T-cell (primary cell): ENCODE results near the gene BTBD6. TPM values are rescaled to one million over a fixed set of nuclear protein-coding genes. Genes with fewer than 3 reads are reported as not detected.
A peak's percentile ranks its signal among the peaks of the same experiment; 100 is the strongest.

ENCODE experiments used
- ATAC-seq, 4 experiments: fragments of 200-7000 bp in 3 of 4; fragments of 150-1000 bp in 1 of 4; cut with Tn5 transposase; replicated peaks in 1 of 4; 1 replicate in 3 of 4; 2 replicates in 1 of 4; pipeline ENCODE4 v1.10.0; 2021; ENCODE audit warnings: moderate library complexity in 3 of 4, mild to moderate bottlenecking in 2 of 4, moderate number of reproducible peaks in 1 of 4
- CTCF ChIA-PET, 2 donors: fragments of 300-600 bp; sonication (Branson Sonifier 250); formaldehyde crosslinking; loops; one replicate each; lab custom pipeline; 2022; ENCODE audit warnings: antibody characterized with exemption in 2 of 2; lab: Charles Lee
- POLR2A ChIA-PET, 2 donors: fragments of 300-600 bp; sonication (Branson Sonifier 250); formaldehyde crosslinking; loops; one replicate each; lab custom pipeline; 2022; ENCODE audit warnings: antibody characterized with exemption in 2 of 2; lab: Charles Lee
- DNase-seq, 35 experiments: peaks; one replicate each; pipeline versions ENCODE4 v3.0.0 to v3.0.0-alpha.2; 2013 to 2023
- H3K27ac ChIP-seq: one replicate; pipeline ENCODE4 v1.5.1; 2013; ENCODE audit warnings: low read length
- H3K27me3 ChIP-seq, 2 experiments: replicated peaks in 1 of 2; 1 replicate in 1 of 2; 2 replicates in 1 of 2; pipeline versions ENCODE4 v1.6.1 to v1.7.0; 2013; ENCODE audit warnings: low read length in 1 of 2, mixed read lengths in 1 of 2; ENCODE audit not compliant: control insufficient read depth in 2 of 2, insufficient read depth in 2 of 2; ENCODE audit errors: extremely low read depth in 1 of 2
- H3K36me3 ChIP-seq, 2 donors: 1 replicate in 1 of 2; 2 replicates in 1 of 2; pipeline versions ENCODE4 v1.6.1 to v1.7.0; 2013; ENCODE audit warnings: low read length in 1 of 2; ENCODE audit not compliant: control insufficient read depth in 2 of 2, insufficient read depth in 1 of 2; ENCODE audit errors: extremely low read depth in 1 of 2
- H3K4me1 ChIP-seq, 2 experiments: 1 replicate in 1 of 2; 2 replicates in 1 of 2; pipeline versions ENCODE4 v1.6.1 to v1.7.0; 2013; ENCODE audit warnings: low read length in 2 of 2, mixed read lengths in 1 of 2; ENCODE audit not compliant: insufficient read depth in 2 of 2, control insufficient read depth in 1 of 2; ENCODE audit errors: extremely low read depth in 1 of 2
- H3K4me3 ChIP-seq, 2 donors: 1 replicate in 1 of 2; 2 replicates in 1 of 2; pipeline versions ENCODE4 v1.5.1 to v1.7.0; 2013; ENCODE audit warnings: mild to moderate bottlenecking in 2 of 2, low read length in 1 of 2, moderate library complexity in 1 of 2; ENCODE audit not compliant: control insufficient read depth in 1 of 2; ENCODE audit errors: extremely low read depth in 1 of 2
- H3K9me3 ChIP-seq: 2 replicates; pipeline ENCODE4 v1.7.0; 2013
- H3K27ac Mint-ChIP-seq, 2 donors: one replicate each; pipeline ENCODE4 v1.8.0; 2020 to 2021; ENCODE audit warnings: mild to moderate bottlenecking in 2 of 2, mixed read lengths in 2 of 2
- H3K27me3 Mint-ChIP-seq, 2 donors: one replicate each; pipeline ENCODE4 v1.8.0; 2021 to 2022; ENCODE audit warnings: mixed read lengths in 2 of 2
- H3K36me3 Mint-ChIP-seq: one replicate; pipeline ENCODE4 v1.8.0; 2021; ENCODE audit warnings: mixed read lengths
- H3K4me1 Mint-ChIP-seq, 3 donors: one replicate each; pipeline ENCODE4 v1.8.0; 2020 to 2022; ENCODE audit warnings: mixed read lengths in 3 of 3, mild to moderate bottlenecking in 1 of 3
- H3K4me3 Mint-ChIP-seq, 3 donors: one replicate each; pipeline ENCODE4 v1.8.0; 2020 to 2022; ENCODE audit warnings: mild to moderate bottlenecking in 3 of 3, mixed read lengths in 3 of 3, moderate library complexity in 3 of 3
- H3K9me3 Mint-ChIP-seq, 3 donors: one replicate each; pipeline ENCODE4 v1.8.0; 2020 to 2022; ENCODE audit warnings: mixed read lengths in 3 of 3
- whole genome bisulfite sequencing: methylation state at CpG from one replicate; pipeline ENCODE4 v1.1.5; 2013; ENCODE audit warnings: missing lambda C conversion rate; ENCODE audit not compliant: insufficient coverage; 5-methylcytosine and 5-hydroxymethylcytosine counted together
- total RNA-seq, 35 experiments: library from RNA in 6 of 35; stranded (reverse) in 6 of 35; fragments of 120-200 nt in 1 of 35; gene quantifications; one replicate each; pipeline versions ENCODE4 v1.2.1 to v1.2.4 and lab custom pipeline; 2013 to 2026

Gene BTBD6
- total RNA-seq = 10 to 100 TPM; 36.0 to 55.1 (median 43.3) TPM
- total RNA-seq (2013) = 47.5 TPM
- 21.9 to 82.3 (median 55.1) reads per million in 29 experiments for total RNA-seq (lab: John Stamatoyannopoulos, UW)

DNA sequence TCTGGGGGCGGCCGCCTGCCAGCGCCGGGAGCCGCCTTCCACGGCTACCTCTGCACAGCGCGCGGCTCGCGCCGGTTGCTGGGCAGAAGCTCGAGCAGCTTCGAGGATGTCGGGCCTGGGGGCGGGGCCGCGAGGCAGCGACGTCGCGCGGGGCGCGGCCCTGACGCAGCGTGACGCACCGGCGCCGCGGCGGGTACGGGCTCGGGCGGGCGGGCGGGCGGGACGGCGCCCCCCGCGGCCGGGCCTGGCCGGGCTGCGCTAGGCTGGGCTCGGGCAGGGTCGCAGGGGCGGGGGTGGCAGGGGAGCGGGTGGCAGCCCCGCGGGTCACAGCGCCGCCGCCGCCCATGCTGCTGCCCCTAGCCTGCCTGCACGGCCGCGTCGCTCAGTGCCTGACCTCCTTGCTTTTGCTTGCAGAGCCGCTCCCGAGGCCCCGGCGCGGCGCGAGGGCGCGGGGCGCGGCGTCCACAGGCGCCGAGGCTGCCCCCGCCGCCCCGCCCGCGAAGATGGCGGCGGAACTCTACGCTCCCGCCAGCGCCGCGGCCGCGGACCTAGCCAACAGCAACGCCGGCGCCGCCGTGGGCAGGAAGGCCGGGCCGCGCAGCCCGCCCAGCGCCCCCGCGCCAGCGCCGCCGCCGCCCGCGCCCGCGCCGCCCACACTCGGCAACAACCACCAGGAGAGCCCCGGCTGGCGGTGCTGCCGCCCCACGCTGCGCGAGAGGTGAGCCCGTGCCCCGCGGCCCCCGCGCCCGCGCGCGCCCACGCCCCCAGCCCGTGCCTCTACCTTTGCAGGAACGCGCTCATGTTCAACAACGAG, at the start of gene BTBD6:
BTBD6 (plus strand) TSS at position 166 of the 814 bp plus-strand sequence; CDS start at position 345, 179 bp downstream.
- POLR2A ChIA-PET = interaction anchor here (0.6 to 1.3 kb wide), 2 partner anchors 151 to 183 kb away, joined by 3 to 4 read pairs; partner anchors contain the start of gene GPR132 (in 1 of the 2)
- Mint-ChIP-seq H3K27me3 (no peaks in the 10 kb centered on the region), H3K36me3 (peaks cover 14% of the 10 kb centered on the region), H3K27ac (peak within 1 kb of the TSS; percentile 39 to 69), H3K4me1 (peaks cover 29 to 44% (median 39%) of the 10 kb centered on the region in 3 donors), H3K9me3 (no peaks in the 10 kb centered on the region), H3K4me3 (peak within 1 kb of the TSS; percentile 72 to 79 (median 78))
- 1% methylated on average over 112 of the region's 130 CpGs for WGBS
- H3K27ac ChIP-seq = peak within 1 kb of the TSS; percentile 54
- DNase-seq (peak; percentile 76 to 94 (median 88)), ATAC-seq (peak; percentile 91 to 94 (median 94))
- H3K36me3 ChIP-seq = peaks cover 17 to 35% of the 10 kb centered on the region in 2 donors
- H3K9me3 ChIP-seq = no peaks in the 10 kb centered on the region
- peak within 1 kb of the TSS; percentile 57 to 64 for H3K4me3 ChIP-seq
- CTCF ChIA-PET = interaction anchor here in 1 of 2 donors (0.5 to 2.0 kb wide), 3 partner anchors 48 to 104 kb away, joined by 3 to 8 read pairs (median 5); partner anchors contain the start of gene BRF1
- peaks cover 2 to 35% of the 10 kb centered on the region in 2 experiments for H3K4me1 ChIP-seq
- H3K27me3 ChIP-seq = no peaks in the 10 kb centered on the region

DNA sequence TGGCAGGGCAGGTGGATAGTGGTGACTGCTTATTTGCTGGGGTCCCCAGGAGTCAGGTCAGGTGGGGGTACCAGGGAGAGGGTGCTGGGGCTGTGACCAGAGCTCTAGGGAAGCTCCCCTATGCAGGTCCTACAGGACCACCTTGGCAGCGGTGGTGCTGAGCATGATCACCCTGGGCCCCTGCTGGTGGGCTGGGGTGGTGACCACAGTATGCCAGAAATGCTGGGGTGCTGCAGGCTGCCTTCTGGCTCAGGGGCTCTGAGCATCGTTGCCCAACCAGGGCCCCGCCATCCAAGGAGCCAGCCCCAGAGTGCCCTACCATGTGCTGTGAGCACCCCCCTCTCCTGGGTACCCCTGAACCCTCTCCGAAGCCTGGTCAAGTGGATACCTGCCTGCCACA, 49.7 kb upstream of the BTBD6 start:
- CTCF ChIA-PET = no interaction called here

GRCh38 chr14:105199093-105199492, 49.2 kb upstream of the BTBD6 start:
- POLR2A ChIA-PET = no interaction called here
- H3K27ac Mint-ChIP-seq = no peak overlapping the region
- Histone ChIP-seq H3K27ac (no peak overlapping the region), H3K36me3 (no peaks in the 10 kb centered on the region), H3K4me1 (peaks cover 37 to 63% of the 10 kb centered on the region in 2 experiments), H3K9me3 (no peaks in the 10 kb centered on the region), H3K27me3 (peaks cover 4 to 97% of the 10 kb centered on the region in 2 experiments), H3K4me3 (no peak overlapping the region)
- DNase-seq (no peak), ATAC-seq (no peak)
- no peaks in the 10 kb centered on the region for H3K9me3 Mint-ChIP-seq
- CTCF ChIA-PET = no interaction called here
- WGBS = 41% methylated on average over 18 of the region's 18 CpGs
- peaks cover 21 to 36% (median 25%) of the 10 kb centered on the region in 3 donors for H3K4me1 Mint-ChIP-seq
- H3K4me3 Mint-ChIP-seq = no peak overlapping the region
- peaks cover 16 to 46% of the 10 kb centered on the region in 2 donors for H3K27me3 Mint-ChIP-seq
- H3K36me3 Mint-ChIP-seq = no peaks in the 10 kb centered on the region

More for the DNA sequence above, 49.7 kb upstream of the BTBD6 start:
- Mint-ChIP-seq H3K4me3 (no peak overlapping the region), H3K9me3 (no peaks in the 10 kb centered on the region), H3K27me3 (peaks cover 16 to 47% of the 10 kb centered on the region in 2 donors), H3K27ac (no peak overlapping the region), H3K36me3 (no peaks in the 10 kb centered on the region), H3K4me1 (peaks cover 26 to 41% (median 30%) of the 10 kb centered on the region in 3 donors)
- no peak overlapping the region for H3K27ac ChIP-seq
- 84% methylated on average over 4 of the region's 4 CpGs for WGBS
- H3K27me3 ChIP-seq = peaks cover 4 to 98% of the 10 kb centered on the region in 2 experiments
- POLR2A ChIA-PET = no interaction called here
- ATAC-seq (no peak), DNase-seq (no peak)
- no peaks in the 10 kb centered on the region for H3K9me3 ChIP-seq
- peaks cover 41 to 65% of the 10 kb centered on the region in 2 experiments for H3K4me1 ChIP-seq
- no peak overlapping the region for H3K4me3 ChIP-seq
- no peaks in the 10 kb centered on the region for H3K36me3 ChIP-seq

DNA sequence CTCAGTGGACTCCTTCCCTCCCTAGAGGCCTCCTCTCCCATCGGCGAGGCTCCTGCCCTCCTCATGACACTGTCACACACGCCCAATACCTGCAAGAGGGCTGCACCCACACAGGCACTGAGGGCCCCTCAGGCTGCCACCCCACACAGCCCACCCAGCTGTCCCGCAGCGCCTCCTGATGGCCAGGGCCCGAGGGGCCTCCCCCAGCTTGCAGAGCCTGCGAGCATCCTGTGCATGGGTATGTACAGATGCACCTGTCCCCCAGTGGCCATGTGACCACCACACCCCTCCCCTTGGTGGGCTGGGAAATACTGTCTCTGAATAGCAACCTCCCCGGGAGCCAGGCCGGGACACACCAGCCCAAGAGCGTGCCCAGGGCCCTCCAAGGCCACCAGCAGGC, 48.3 kb upstream of the BTBD6 start:
- 87% methylated on average over 6 of the region's 10 CpGs for WGBS
- Mint-ChIP-seq H3K9me3 (no peaks in the 10 kb centered on the region), H3K36me3 (no peaks in the 10 kb centered on the region), H3K27ac (no peak overlapping the region), H3K27me3 (peaks cover 16 to 39% of the 10 kb centered on the region in 2 donors), H3K4me3 (no peak overlapping the region), H3K4me1 (peaks cover 14 to 35% (median 22%) of the 10 kb centered on the region in 3 donors)
- H3K9me3 ChIP-seq = no peaks in the 10 kb centered on the region
- CTCF ChIA-PET = no interaction called here
- H3K27ac ChIP-seq = no peak overlapping the region
- no peak for DNase-seq
- H3K4me3 ChIP-seq = no peak overlapping the region
- no peaks in the 10 kb centered on the region for H3K36me3 ChIP-seq
- H3K27me3 ChIP-seq = peaks cover 4 to 88% of the 10 kb centered on the region in 2 experiments
- POLR2A ChIA-PET = no interaction called here
- peaks cover 30 to 57% of the 10 kb centered on the region in 2 experiments for H3K4me1 ChIP-seq
- no peak for ATAC-seq

GRCh38 chr14:105200641-105201040, 47.7 kb upstream of the BTBD6 start:
- Histone ChIP-seq H3K4me3 (no peak overlapping the region), H3K27ac (no peak overlapping the region), H3K4me1 (peaks cover 26 to 55% of the 10 kb centered on the region in 2 experiments), H3K36me3 (no peaks in the 10 kb centered on the region), H3K27me3 (peaks cover 4 to 84% of the 10 kb centered on the region in 2 experiments), H3K9me3 (no peaks in the 10 kb centered on the region)
- no peak overlapping the region for H3K4me3 Mint-ChIP-seq
- CTCF ChIA-PET = interaction anchor here in 1 of 2 donors (0.6 kb wide), 1 partner anchor 31 kb away, joined by 3 read pairs; no protein-coding TSS in a partner anchor
- 94% methylated on average over 8 of the region's 16 CpGs for WGBS
- DNase-seq (no peak), ATAC-seq (no peak)
- H3K36me3 Mint-ChIP-seq = no peaks in the 10 kb centered on the region
- no peaks in the 10 kb centered on the region for H3K9me3 Mint-ChIP-seq
- no peak overlapping the region for H3K27ac Mint-ChIP-seq
- H3K27me3 Mint-ChIP-seq = peaks cover 14 to 38% of the 10 kb centered on the region in 2 donors
- POLR2A ChIA-PET = no interaction called here
- H3K4me1 Mint-ChIP-seq = peaks cover 11 to 31% (median 19%) of the 10 kb centered on the region in 3 donors

DNA sequence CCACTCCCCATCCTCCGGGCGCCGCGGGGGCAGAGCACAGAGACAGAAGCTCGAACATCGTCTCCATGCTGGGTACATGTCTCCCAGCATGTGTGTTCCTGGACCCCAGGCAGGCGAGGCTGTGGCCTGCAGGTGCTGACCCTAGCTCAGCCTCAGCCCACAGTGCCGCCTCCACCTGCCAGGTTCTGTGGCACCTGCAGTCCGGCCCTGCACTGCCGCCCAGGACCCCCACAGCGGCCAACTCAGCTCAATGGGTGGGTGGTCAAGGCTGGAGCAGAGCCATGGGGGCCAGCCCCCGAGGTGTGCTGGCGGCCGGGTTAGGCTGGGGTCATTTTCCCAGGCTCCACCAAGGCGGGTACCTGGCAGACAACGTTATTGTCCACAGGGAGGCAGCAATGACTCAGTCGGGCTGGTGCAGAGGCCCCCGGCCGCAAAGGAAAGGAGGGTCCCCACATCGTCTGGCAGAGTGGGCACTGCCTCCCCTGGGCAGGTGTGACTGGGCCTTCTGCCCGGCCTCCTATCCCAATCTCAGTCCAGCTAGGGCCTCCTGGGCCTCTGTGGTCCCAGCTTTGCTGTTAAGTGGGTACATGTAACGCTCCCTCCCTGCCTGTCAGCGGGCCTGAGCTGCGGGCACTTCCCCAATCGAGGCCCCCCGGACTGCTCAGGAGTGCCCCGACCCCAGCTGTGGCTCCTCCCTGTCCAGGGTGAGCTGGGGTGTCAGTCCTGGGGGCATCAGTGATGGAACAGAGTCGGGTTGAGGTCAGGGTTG, 47.0 kb upstream of the BTBD6 start:
- Histone ChIP-seq H3K27me3 (peaks cover 3 to 77% of the 10 kb centered on the region in 2 experiments), H3K27ac (no peak overlapping the region), H3K9me3 (no peaks in the 10 kb centered on the region), H3K36me3 (no peaks in the 10 kb centered on the region), H3K4me3 (peak overlapping the region in 1 of 2 donors; percentile 44), H3K4me1 (peaks cover 19 to 48% of the 10 kb centered on the region in 2 experiments)
- WGBS = 55% methylated on average over 26 of the region's 28 CpGs
- ChIA-PET POLR2A (no interaction called here), CTCF (interaction anchor here (0.5 to 0.6 kb wide), 2 partner anchors 31 to 1414 kb away, joined by 3 read pairs; no protein-coding TSS in a partner anchor)
- DNase-seq = no peak
- peaks cover 12 to 35% of the 10 kb centered on the region in 2 donors for H3K27me3 Mint-ChIP-seq
- no peak overlapping the region for H3K27ac Mint-ChIP-seq
- peaks cover 8 to 28% (median 16%) of the 10 kb centered on the region in 3 donors for H3K4me1 Mint-ChIP-seq
- no peak for ATAC-seq
- no peaks in the 10 kb centered on the region for H3K36me3 Mint-ChIP-seq
- H3K9me3 Mint-ChIP-seq = no peaks in the 10 kb centered on the region
- peak overlapping the region in 1 of 3 donors; percentile 28 for H3K4me3 Mint-ChIP-seq
